ENCODE results near the gene SCUBE1. TPM values are rescaled to one million over a fixed set of nuclear protein-coding genes. Genes with fewer than 3 reads are reported as not detected.

The SCUBE1 gene
- total and polyA plus RNA-seq, 2 donors (not counting 3 experiments of a cell fraction or from before 2014, with no cell fraction given): 0.07 TPM; not detected in 1

GRCh38 chr22:43222262-43222661, 120.9 kb downstream of the SCUBE1 start:
- dilution Hi-C loops (cut with MboI; ENCODE audit: extremely low pct_ligation_motif_present, low sequenced_read_pairs): no loop called here
- Histone ChIP-seq H3K9me1 (replicated peaks; ENCODE audit: control insufficient read depth, extremely low read depth, insufficient read depth, low read length) (no peaks in the 10 kb centered on the region), H3K9me3 (replicated peaks; ENCODE audit: control insufficient read depth, insufficient read depth, low read length) (no peaks in the 10 kb centered on the region), H3K27ac (ENCODE audit: insufficient read depth, low read depth, low read length) (no peak overlapping the region), H2AFZ (ENCODE audit: low read depth, low read length) (no peak overlapping the region), H3K27me3 (ENCODE audit: control insufficient read depth in 2 of 2, insufficient read depth in 2 of 2, low read length in 2 of 2) (no peaks in the 10 kb centered on the region), H4K20me1 (replicated peaks; ENCODE audit: control insufficient read depth, extremely low read depth, insufficient read depth, low read length) (no peaks in the 10 kb centered on the region), H3K4me3 (replicated peaks in 1 of 3; ENCODE audit: insufficient read depth in 1 of 3, low read depth in 1 of 3, low read length in 3 of 3) (no peak overlapping the region), H3K36me3 (ENCODE audit: control insufficient read depth in 2 of 2, extremely low read depth in 1 of 2, insufficient read depth in 2 of 2, low read length in 2 of 2) (no peaks in the 10 kb centered on the region), H3K4me1 (ENCODE audit: control insufficient read depth, extremely low read depth, insufficient read depth, low read length) (no peaks in the 10 kb centered on the region), H3K9ac (replicated peaks; ENCODE audit: extremely low read depth, insufficient read depth, low read length) (no peak overlapping the region), H3K4me2 (ENCODE audit: insufficient read depth, low read length) (no peak overlapping the region), H3K79me2 (ENCODE audit: control insufficient read depth, insufficient read depth, low read length) (no peaks in the 10 kb centered on the region)
- POLR2A ChIA-PET: no interaction called here
- BruUV-seq (replicated peaks): no TSS peak
- intact Hi-C loops (cut with micrococcal nuclease): no loop called here
- TF ChIP-seq CTCF (IDR thresholded peaks at IDR 0.05; ENCODE audit: extremely low read depth in 1 of 2, insufficient read depth in 1 of 2, low read depth in 1 of 2, low read length in 2 of 2) (no peak), POLR2AphosphoS5 (IDR thresholded peaks at IDR 0.05; ENCODE audit: insufficient read depth, low read depth, low read length) (no peak), POLR2A (IDR thresholded peaks at IDR 0.05; ENCODE audit: low read depth, low read length) (no peak), FOS (IDR thresholded peaks at IDR 0.05; ENCODE audit: borderline replicate concordance, insufficient read depth, low read length) (no peak), EZH2 (IDR thresholded peaks at IDR 0.05; ENCODE audit: borderline replicate concordance, low read depth, low read length, severe bottlenecking) (no peak), JUN (IDR thresholded peaks at IDR 0.05; ENCODE audit: borderline replicate concordance, insufficient read depth, insufficient read length, low read depth) (no peak)
- FAIRE-seq (no peak), DNase-seq (ENCODE audit: low read depth, low spot score) (no peak)
- CTCF ChIA-PET: interaction anchor here (1.4 to 1.5 kb wide), 2 partner anchors 9 to 35 kb away, joined by 3 read pairs; no protein-coding TSS in a partner anchor

Measured in endothelial cell of umbilical vein (primary cell).